AML-193 (cell line): ENCODE measurements around the gene LPCAT1.
A peak's percentile ranks its signal among the peaks of the same experiment; 100 is the strongest.
"Not testable (repeated sequence)": the region's sequence is repeated elsewhere in the genome, so short reads cannot be mapped to it uniquely, and the experiment has no call there.

Experiments
- DNase-seq, 2 experiments: peaks; one replicate each; lab custom pipeline; 2025; lab: John Stamatoyannopoulos, UW

LPCAT1 gene

GRCh38 chr5:1509346-1510085 is 14.2 kb downstream of the LPCAT1 start:
- no peak for DNase-seq

- DNase-seq: no peak
These were observed 15.0 kb downstream of the LPCAT1 start for GRCh38 chr5:1508659-1509290.

- DNase-seq: no peak
These were observed 15.7 kb downstream of the LPCAT1 start for GRCh38 chr5:1507961-1508658.

GRCh38 chr5:1507457-1507856 is 16.3 kb downstream of the LPCAT1 start:
- no peak for DNase-seq

- DNase-seq: no peak
These were observed 16.8 kb downstream of the LPCAT1 start for GRCh38 chr5:1507014-1507375.

- DNase-seq: no peak
These were observed 17.3 kb downstream of the LPCAT1 start for GRCh38 chr5:1506242-1507013.

GRCh38 chr5:1505506-1506241 is 18.1 kb downstream of the LPCAT1 start:
- no peak for DNase-seq

GRCh38 chr5:1505089-1505488 is 18.7 kb downstream of the LPCAT1 start:
- DNase-seq: not testable (repeated sequence)

GRCh38 chr5:1504617-1505016 is 19.1 kb downstream of the LPCAT1 start:
- DNase-seq: no peak

GRCh38 chr5:1504069-1504595 is 19.6 kb downstream of the LPCAT1 start:
- DNase-seq: no peak

- peak; percentile 73 to 85 for DNase-seq
These were observed 20.3 kb downstream of the LPCAT1 start for GRCh38 chr5:1503241-1504068.

- no peak for DNase-seq
These were observed 21.0 kb downstream of the LPCAT1 start for GRCh38 chr5:1502737-1503120.

GRCh38 chr5:1502046-1502736 is 21.6 kb downstream of the LPCAT1 start:
- no peak for DNase-seq

- no peak for DNase-seq
These were observed 22.3 kb downstream of the LPCAT1 start for GRCh38 chr5:1501372-1502045.

- no peak for DNase-seq
These were observed 23.2 kb downstream of the LPCAT1 start for GRCh38 chr5:1500411-1501091.

GRCh38 chr5:1499851-1500250 is 23.9 kb downstream of the LPCAT1 start:
- no peak for DNase-seq

GRCh38 chr5:1498623-1499416 is 24.9 kb downstream of the LPCAT1 start:
- no peak for DNase-seq
